ENCODE data around the gene CPM.
A peak's percentile ranks its signal among the peaks of the same experiment; 100 is the strongest.

CPM gene

DNA sequence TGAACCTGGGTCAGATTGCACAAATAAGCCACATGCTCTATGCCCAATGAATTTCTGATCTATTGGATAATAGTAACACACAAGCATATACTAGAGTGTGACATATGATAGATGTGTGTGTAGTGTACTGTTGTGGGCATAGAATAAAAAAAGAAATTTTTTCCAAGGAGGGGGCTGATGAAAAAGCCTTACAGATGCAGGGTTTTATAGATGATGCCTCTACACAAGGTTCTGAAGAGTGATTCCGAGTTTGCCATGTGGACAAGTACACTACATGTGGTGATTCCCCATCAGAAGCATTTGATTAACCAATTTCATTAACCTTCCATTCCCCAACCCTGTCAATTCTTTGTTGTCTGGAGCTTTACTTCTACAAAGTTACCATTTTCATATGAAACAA lies 45.3 kb downstream of the CPM start:
- in situ Hi-C loops (cut with HindIII; ENCODE audit: low pct_ligation_motif_present, low pct_unique_long_range_greater_than_20kb, low sequenced_read_pairs) = no loop called here
- DNase-seq = no peak

DNA sequence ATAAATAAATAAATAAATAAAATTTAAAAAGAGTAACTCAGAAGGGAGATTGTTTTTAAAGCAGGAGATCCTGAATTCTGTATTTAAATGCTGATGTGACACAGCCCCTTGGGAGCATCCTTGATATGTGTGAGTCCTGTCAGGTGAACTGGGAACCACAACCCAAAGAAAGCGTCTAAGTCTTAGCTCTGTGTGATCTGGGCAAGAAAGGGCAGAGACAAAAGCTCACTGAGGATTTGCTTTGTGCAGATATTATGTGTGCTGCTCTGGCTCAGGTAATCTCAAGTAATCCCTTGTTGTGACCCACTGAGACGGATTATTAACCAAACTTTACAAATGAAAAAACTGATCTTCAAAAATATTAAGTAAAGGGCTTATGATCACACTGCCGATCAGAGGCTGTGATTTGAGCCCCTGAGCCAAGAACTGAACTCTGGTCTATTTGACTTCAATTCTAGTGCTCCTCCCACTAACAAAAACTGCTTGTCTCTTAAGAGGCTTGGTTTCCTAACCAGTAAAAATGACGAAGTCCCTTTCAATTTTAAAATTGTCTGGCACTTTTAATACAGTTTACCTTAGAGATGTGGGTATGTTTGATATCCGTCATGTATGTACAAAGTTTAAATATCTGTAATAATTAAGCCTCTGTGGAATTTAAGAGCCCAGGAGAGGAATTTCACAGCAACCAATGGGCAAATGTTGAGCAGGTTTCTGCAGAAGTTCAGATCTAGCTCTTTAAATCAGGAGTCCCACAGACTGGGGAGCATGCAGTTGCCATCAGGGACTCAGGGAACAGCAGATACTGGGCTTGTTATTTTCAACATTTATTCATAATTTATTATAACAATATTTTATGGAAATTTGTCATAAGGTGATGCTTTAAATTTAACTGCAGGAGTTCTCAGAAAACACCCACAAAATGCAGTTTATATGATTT lies 46.1 kb downstream of the CPM start:
- DNase-seq = no peak
- in situ Hi-C loops (cut with HindIII; ENCODE audit: low pct_ligation_motif_present, low pct_unique_long_range_greater_than_20kb, low sequenced_read_pairs) = no loop called here

DNA sequence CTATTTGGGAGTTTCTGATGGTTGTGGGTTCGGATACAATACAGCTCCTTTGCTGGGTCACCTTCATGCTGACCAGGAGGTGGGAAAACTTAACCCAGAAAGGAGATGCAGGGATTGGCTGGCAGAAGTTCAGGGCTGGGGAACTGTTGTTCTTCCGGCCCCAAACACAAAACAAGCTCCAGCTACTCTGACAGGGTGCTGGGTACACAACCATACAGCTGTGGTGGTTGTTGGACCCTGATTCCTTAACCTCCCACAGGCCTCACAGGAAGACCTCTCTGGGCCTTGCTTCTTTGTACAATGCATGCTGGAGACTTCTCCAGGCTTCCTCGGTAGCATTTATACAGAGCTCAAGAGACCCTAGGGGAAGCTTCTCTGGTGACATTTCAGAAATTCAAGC lies 47.6 kb downstream of the CPM start:
- in situ Hi-C loops (cut with HindIII; ENCODE audit: low pct_ligation_motif_present, low pct_unique_long_range_greater_than_20kb, low sequenced_read_pairs) = no loop called here
- DNase-seq = no peak

DNA sequence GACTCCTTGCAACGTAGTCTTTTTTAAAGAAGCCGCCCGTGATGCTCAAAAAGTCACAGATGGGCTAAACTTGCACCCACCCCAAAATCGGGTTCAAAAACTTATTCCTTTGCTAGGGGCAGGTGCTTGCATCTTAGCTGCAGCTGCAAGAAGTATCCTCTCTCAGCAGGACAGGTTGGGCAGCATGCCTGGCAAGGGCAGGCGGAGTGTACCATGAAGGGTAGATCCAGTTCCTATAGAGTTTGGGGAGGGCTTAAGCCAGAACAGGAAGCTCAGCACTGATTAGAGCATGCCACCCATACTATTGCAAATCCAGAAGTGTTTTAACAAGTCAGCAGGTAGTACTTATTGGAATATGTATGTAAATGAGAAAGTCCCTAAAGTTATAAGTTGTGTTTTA lies 48.7 kb downstream of the CPM start:
- no peak for DNase-seq
- in situ Hi-C loops (cut with HindIII; ENCODE audit: low pct_ligation_motif_present, low pct_unique_long_range_greater_than_20kb, low sequenced_read_pairs) = no loop called here

DNA sequence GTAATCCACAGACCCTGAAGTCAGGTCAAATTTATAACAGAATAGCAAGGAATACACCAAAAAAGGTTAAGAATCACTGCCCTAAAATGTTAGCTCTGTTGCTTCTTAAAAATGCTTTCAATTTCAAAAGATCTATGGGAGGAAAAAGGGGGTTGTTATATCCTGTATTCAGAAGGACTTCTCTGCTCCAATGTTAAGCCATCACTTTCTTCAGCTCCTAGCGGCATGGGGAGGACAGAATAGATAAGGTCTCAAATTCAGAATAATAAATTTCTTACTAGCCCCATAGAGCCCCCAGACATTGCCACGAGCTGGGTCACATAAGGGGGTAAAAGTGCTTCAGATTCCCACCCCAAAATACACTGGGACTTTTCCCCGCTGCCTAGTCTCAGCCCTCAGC lies 49.8 kb downstream of the CPM start:
- in situ Hi-C loops (cut with HindIII; ENCODE audit: low pct_ligation_motif_present, low pct_unique_long_range_greater_than_20kb, low sequenced_read_pairs) = no loop called here
- no peak for DNase-seq

DNA sequence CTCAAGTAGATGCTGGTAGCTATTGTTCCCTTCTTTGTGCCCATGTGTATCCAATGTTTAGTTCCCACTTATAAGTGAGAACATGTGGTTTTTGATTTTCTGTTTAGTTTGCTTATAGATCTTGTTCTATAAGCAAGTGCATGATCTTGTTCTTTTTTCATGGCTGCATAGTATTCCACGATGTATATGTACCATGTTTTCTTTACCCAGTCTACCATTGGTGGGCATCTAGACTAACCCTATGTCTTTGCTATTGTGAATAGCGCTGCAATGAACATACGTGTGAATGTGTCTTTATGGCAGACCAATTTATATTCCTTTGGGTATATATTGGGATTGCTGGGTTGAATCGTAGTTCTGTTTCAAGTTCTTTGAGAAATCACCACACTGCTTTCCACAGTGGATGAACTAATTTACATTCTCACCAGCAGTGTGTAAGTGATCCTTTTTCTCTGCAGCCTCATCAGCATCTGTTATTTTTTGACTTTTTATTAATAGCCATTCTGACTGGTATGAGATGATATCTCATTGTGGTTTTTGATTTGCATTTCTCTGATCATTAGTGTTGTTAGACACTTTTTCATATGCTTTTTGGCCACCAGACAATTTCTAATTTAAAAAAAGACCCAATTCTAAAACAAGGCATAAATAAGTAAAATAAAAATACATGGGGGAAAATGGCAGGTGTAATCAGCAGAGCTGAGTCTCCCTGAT lies 50.6 kb downstream of the CPM start:
- no peak for DNase-seq
- in situ Hi-C loops (cut with HindIII; ENCODE audit: low pct_ligation_motif_present, low pct_unique_long_range_greater_than_20kb, low sequenced_read_pairs) = no loop called here

DNA sequence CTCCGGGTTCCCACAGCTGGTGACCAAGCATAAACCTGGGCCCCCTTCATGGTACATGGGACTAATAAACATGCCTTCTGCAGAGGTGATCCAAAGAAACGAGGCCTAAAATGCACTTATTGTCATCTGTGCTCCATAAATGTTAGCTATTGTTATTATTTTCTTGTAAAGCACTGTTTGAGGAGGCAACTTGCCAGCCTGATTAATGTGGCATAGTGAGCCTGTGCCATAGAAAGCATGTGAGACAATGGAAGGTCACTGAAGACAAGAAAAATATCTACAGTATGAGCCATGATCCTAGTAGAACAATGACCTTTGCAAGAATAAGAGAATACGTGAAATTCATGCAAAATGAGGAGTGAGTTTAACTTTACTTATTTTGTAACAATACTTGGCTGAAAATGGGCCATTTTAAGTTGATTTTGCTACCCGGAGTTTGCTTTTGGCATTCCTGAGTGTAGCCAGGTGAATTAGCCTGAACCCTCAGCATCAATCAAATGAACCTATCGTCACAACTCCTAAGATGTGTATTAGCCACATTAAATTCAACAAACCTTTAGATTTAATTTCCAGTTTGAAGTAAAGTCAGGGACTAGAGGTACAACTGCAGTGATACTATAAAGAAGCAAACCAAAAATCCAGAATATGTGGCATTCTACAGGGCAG lies 52.2 kb downstream of the CPM start:
- no peak for DNase-seq
- in situ Hi-C loops (cut with HindIII; ENCODE audit: low pct_ligation_motif_present, low pct_unique_long_range_greater_than_20kb, low sequenced_read_pairs) = no loop called here

DNA sequence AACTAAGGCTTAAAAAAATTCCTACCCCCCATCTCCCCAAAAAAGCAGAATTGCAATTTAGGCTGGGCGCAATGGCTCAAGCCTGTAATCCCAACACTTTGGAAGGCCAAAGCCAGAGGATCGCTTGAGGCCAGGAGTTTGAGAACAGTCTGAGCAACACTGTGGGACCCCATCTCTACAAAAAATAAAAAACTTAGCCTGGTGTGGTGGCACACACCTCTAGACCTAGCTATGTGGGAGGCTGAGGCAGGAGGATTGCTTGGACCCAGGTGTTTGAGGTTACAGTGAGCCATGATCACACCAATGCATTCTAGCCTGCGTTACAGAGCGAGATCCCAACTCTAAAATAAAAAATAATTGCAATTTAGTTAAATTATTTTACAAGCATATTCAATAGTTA lies 54.1 kb downstream of the CPM start:
- no peak for DNase-seq
- in situ Hi-C loops (cut with HindIII; ENCODE audit: low pct_ligation_motif_present, low pct_unique_long_range_greater_than_20kb, low sequenced_read_pairs) = no loop called here

DNA sequence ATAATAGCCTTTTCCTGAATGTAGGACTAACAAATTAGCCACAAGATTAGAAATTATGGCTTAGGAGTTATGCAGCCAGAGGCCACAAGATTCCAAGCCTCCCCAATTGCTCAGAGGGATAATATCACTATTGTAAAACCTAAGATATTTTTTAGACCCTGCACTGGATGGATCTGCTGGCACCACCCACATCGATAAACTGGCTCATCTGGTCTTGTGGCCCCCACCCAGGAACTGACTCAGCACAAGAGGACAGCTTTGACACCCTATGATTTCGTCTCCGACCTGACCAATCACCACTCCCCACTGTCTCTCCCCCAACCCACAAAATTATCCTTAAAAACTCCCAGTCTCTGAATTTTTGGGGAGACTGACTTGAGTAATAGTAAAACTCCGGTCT lies 54.7 kb downstream of the CPM start:
- no peak for DNase-seq
- in situ Hi-C loops (cut with HindIII; ENCODE audit: low pct_ligation_motif_present, low pct_unique_long_range_greater_than_20kb, low sequenced_read_pairs) = no loop called here

DNA sequence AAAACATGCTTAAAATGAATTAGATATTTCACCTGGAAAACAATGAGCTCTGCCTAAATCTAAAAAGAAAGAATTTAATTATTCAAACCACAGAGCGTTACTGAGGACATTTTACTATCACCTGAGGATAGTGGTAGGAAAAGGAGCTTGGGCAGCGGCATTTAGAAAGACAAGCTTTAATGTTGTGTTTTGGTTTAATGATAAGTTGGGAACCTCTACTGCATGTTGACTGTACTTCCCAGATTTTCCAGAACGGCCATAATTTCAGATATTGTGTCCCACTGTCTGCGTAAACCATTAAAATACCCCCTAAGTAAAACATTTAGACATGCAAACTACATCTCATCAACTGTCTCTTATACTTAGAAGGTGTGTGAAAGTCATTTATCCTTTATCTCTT lies 55.4 kb downstream of the CPM start:
- in situ Hi-C loops (cut with HindIII; ENCODE audit: low pct_ligation_motif_present, low pct_unique_long_range_greater_than_20kb, low sequenced_read_pairs) = no loop called here
- no peak for DNase-seq

DNA sequence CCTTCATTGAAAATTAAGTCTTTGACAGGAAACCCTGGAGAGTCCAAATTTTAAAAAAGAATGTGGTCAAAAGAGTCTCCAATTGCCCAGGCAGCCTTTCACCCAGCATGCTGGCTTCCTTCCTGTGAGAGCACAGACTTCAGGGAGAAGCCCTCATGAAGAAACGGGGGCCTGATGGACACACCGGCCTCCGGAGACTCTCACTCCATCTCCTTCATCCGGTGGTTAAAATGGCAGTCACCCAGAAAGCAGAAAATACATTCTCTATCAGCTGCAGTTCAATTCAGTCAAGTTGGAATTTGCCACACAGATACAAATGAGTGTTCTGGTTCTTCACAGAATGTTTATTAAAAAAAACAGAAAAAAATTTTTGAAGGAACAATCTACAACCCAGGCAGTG lies 56.5 kb downstream of the CPM start:
- DNase-seq = no peak
- in situ Hi-C loops (cut with HindIII; ENCODE audit: low pct_ligation_motif_present, low pct_unique_long_range_greater_than_20kb, low sequenced_read_pairs) = no loop called here

DNA sequence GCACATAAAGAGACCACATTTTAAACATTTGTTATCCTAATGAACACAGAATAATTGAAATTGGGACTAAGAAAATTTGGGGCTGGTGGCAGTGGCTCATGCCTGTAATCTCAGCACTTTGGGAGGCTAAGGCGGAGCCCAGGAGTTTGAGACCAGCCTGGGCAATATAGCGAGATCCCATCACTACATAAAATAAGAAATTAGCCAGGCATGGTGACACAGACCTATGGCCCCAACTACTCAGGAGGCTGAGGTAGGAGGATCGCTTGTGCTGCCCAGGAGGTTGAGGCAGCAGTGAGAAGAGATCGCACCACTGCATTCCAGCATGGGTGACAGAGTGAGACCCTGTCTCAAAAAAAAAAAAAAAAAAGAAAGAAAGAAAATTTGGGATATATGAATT lies 59.7 kb downstream of the CPM start:
- in situ Hi-C loops (cut with HindIII; ENCODE audit: low pct_ligation_motif_present, low pct_unique_long_range_greater_than_20kb, low sequenced_read_pairs) = loop anchor here (25.0 kb wide), 1 partner anchor 189 kb away; no protein-coding TSS in a partner anchor
- no peak for DNase-seq

DNA sequence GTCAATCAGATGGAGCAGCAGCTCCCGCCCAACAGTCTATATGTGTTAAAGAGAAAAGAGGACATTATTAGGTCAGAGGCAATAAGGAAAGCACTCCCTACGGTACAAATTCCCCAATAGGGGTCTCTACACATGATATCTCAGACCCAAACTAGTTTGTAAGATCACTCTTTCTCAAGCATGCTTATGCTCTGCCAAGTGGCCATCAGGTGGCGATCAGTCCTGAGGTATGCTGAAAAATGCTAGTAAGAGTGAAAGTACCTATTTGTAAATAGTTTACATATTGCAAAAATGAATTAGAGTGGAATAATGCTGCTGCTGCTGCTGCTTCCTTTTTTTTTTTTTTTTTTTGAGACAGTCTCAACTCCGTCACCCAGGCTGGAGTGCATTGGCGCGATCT lies 61.0 kb downstream of the CPM start:
- in situ Hi-C loops (cut with HindIII; ENCODE audit: low pct_ligation_motif_present, low pct_unique_long_range_greater_than_20kb, low sequenced_read_pairs) = loop anchor here (25.0 kb wide), 1 partner anchor 190 kb away; no protein-coding TSS in a partner anchor

DNA sequence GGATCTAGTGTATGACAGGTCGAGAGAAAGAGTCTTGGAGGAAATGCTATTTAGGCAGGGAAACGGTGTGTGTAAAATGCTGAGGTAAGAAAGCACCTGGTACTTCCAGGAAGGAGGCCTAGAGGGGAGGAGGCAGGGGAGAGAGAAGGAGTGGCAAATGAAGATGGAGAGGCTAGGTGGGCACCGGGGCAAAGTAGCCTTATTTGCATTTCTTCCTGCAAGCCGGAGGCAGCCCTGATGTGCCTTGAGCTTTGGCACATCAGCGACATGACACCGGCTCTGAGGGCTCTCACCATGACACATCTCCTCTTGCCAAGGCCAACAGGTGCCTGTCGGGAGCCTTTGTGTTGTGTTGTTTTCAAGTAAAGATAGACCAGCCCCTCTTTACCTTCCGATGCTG lies 61.6 kb downstream of the CPM start:
- in situ Hi-C loops (cut with HindIII; ENCODE audit: low pct_ligation_motif_present, low pct_unique_long_range_greater_than_20kb, low sequenced_read_pairs) = loop anchor here (25.0 kb wide), 1 partner anchor 191 kb away; no protein-coding TSS in a partner anchor

More for the DNA sequence above, 61.0 kb downstream of the CPM start:
- peak; percentile 60 for DNase-seq

DNA sequence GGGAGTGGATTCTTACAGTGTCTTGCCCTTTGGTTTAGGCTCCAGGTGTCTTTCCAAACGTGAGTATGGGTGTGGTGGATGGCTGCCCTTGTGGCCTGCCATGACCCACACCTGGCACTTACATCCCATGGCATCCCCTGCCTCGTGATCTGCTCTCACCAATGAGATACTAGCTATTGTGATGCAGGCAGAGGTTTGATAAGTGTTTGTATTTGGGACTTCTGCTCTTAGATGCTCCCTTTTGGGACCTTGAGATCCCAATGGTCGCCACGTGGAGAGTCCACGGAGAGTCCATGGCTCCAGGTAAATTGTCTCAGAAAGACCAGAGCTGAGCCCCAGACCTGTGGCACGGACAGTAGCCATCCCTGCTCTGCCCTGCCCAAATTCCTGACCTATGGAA lies 62.5 kb downstream of the CPM start:
- in situ Hi-C loops (cut with HindIII; ENCODE audit: low pct_ligation_motif_present, low pct_unique_long_range_greater_than_20kb, low sequenced_read_pairs) = loop anchor here (25.0 kb wide), 1 partner anchor 192 kb away; no protein-coding TSS in a partner anchor
- DNase-seq = no peak

More for the DNA sequence above, 61.6 kb downstream of the CPM start:
- DNase-seq = no peak

DNA sequence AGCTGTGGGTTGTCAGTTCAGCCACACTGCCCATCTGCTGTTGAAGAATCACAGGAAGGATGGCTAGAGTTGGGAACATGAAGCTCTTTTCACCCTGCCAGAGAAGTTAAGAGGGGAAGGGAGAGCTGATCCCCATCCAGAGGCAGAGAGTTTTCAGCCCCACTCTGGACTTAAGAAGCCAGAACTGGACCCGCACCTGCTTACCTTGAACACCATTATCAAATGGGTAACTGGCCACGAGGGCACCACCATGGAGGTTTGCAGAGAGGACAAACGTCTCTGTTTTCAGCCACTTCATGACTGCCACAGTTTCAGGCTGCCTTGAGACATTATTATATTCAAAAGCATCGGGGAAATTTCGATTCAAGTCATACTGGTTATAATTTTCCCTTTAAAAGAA lies 63.0 kb downstream of the CPM start:
- DNase-seq = no peak
- in situ Hi-C loops (cut with HindIII; ENCODE audit: low pct_ligation_motif_present, low pct_unique_long_range_greater_than_20kb, low sequenced_read_pairs) = loop anchor here (25.0 kb wide), 1 partner anchor 192 kb away; no protein-coding TSS in a partner anchor

DNA sequence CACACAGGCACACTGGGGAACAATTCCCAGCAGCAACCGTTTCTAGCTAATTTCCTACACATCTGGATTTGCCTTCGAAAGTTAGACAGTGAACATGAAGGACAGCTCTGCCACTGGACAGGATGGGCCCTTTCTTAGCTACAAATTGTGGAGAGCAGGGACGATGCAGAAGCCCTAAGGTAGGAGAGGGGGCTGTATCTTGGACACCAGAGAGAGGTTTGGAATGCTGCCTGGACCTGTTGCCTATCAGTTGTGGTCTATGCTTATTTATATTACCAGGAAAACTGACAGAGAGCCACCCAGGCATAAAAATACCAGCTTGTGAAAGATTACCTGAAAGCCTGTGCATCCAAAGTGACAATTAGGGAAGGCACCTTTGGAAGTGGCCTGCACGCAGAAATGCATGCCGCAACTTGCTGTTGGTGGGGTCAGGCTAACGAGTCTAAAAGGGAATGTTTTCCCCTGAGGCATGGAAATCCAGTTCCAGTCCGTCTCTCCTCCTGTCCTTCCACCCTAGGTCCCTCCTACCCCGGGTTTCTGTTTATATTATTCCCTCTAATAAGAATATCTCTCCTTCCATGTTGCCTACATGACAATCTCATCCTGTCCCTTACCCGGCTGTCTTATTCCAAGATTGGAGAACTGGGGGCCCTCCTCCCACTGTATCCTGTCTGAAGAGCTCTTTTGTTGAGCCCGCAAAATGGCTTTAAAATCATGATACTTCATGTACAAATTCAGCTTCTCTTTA lies 64.8 kb downstream of the CPM start:
- no peak for DNase-seq
- in situ Hi-C loops (cut with HindIII; ENCODE audit: low pct_ligation_motif_present, low pct_unique_long_range_greater_than_20kb, low sequenced_read_pairs) = loop anchor here (25.0 kb wide), 1 partner anchor 194 kb away; no protein-coding TSS in a partner anchor

DNA sequence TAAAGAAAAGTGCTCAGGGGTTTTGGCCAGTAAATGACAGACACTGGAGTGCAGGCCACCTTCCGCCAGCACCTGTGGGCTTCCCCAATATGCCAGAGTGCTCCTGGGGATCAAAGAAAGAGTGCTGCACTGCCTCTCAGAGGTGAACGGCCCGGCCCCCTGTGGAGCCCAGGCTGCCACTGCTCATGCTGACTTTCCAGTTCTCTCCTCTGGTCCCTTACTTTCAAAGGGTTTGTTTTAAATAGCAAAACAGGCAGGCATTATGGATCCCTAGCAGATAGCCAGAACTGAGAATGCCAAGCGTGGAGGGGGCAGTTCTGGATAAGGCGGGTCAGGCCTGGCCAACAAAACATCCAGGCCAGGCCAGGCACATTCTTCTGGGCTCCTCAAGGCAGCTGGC lies 65.4 kb downstream of the CPM start:
- no peak for DNase-seq
- in situ Hi-C loops (cut with HindIII; ENCODE audit: low pct_ligation_motif_present, low pct_unique_long_range_greater_than_20kb, low sequenced_read_pairs) = loop anchor here (25.0 kb wide), 1 partner anchor 195 kb away; no protein-coding TSS in a partner anchor
